Stimulated activated naive CD4-positive, alpha-beta T cell (primary cell): ENCODE measurements around the gene USP37.

Experiments used
- DNase-seq, 6 experiments: peaks; one replicate each; lab custom pipeline; 2025; lab: John Stamatoyannopoulos, UW

Gene USP37

GRCh38 chr2:218402911-218403411, 165.2 kb downstream of the USP37 start:
- no peak for DNase-seq

GRCh38 chr2:218402491-218402901, 165.7 kb downstream of the USP37 start:
- DNase-seq: no peak

DNA sequence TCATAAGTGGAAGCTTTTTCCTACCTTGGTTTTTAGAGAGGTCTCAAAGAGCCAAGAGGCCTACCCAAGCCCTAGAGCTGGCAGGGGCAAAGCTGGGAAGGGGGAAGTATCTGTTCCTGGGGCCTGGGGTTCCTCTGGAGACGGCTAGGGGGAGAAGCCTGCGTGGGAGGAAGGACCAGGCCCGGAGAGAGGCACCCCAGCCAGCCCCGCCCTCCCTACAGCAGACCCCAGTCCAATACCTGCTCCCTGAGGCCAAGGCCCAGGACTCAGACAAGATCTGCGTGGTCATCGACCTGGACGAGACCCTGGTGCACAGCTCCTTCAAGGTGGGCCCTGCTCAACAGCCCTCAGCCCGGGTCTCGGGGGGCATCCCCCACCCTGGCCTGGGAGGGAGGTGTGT, 166.3 kb downstream of the USP37 start:
- DNase-seq: no peak

GRCh38 chr2:218400930-218401881, 166.9 kb downstream of the USP37 start:
- DNase-seq: no peak
